Mucosa of stomach (tissue), 1 donor: ENCODE measurements around the gene PIGP.
"Not testable (repeated sequence)": the region's sequence is repeated elsewhere in the genome, so short reads cannot be mapped to it uniquely, and the experiment has no call there.

Experiments used
- H3K27me3 ChIP-seq: one replicate; pipeline ENCODE4 v1.7.0; 2013; ENCODE audit warnings: mild to moderate bottlenecking, low read length; ENCODE audit not compliant: control insufficient read depth, insufficient read depth
- H3K36me3 ChIP-seq: one replicate; pipeline ENCODE4 v1.7.0; 2013; ENCODE audit warnings: low read length; ENCODE audit not compliant: control insufficient read depth, insufficient read depth
- H3K4me1 ChIP-seq: one replicate; pipeline ENCODE4 v1.7.0; 2013; ENCODE audit warnings: mild to moderate bottlenecking, low read length; ENCODE audit not compliant: control insufficient read depth, insufficient read depth
- H3K4me3 ChIP-seq: one replicate; pipeline ENCODE4 v1.7.0; 2013; ENCODE audit warnings: low read length
- H3K9ac ChIP-seq: one replicate; pipeline ENCODE4 v1.7.0; 2013; ENCODE audit warnings: mild to moderate bottlenecking, low read length, moderate library complexity
- H3K9me3 ChIP-seq: one replicate; pipeline ENCODE4 v1.7.0; 2013; ENCODE audit warnings: mild to moderate bottlenecking, low read length, moderate library complexity; ENCODE audit not compliant: control insufficient read depth
- donor health status: Pancreatic carcinoma.

PIGP gene

GRCh38 chr21:37072988-37073416, at the start of gene PIGP, which contains the start of gene TTC3:
PIGP (minus strand) TSS chr21:37073071; CDS start chr21:37072515, 556 bp downstream.
TTC3 (plus strand) TSS chr21:37073254; CDS start chr21:37087258, 14,004 bp downstream.
- peaks cover 18% of the 10 kb centered on the region for H3K4me1 ChIP-seq
- no peaks in the 10 kb centered on the region for H3K36me3 ChIP-seq
- H3K9me3 ChIP-seq: no peaks in the 10 kb centered on the region
- no peaks in the 10 kb centered on the region for H3K27me3 ChIP-seq
- peak within 1 kb of the TSS; percentile 81 for H3K9ac ChIP-seq
- peak within 1 kb of the TSS; percentile 72 for H3K4me3 ChIP-seq

GRCh38 chr21:37119421-37120218, 46.7 kb upstream of the PIGP start:
- Histone ChIP-seq H3K36me3 (no peaks in the 10 kb centered on the region), H3K9me3 (no peaks in the 10 kb centered on the region), H3K4me1 (peaks cover 3% of the 10 kb centered on the region), H3K9ac (no peak overlapping the region), H3K27me3 (no peaks in the 10 kb centered on the region), H3K4me3 (no peak overlapping the region)

GRCh38 chr21:37118187-37118826, 45.4 kb upstream of the PIGP start:
- no peaks in the 10 kb centered on the region for H3K27me3 ChIP-seq
- H3K9ac ChIP-seq: no peak overlapping the region
- no peaks in the 10 kb centered on the region for H3K36me3 ChIP-seq
- no peak overlapping the region for H3K4me3 ChIP-seq
- no peaks in the 10 kb centered on the region for H3K9me3 ChIP-seq
- H3K4me1 ChIP-seq: peaks cover 3% of the 10 kb centered on the region

- Histone ChIP-seq H3K36me3 (no peaks in the 10 kb centered on the region), H3K4me1 (peaks cover 3% of the 10 kb centered on the region), H3K27me3 (no peaks in the 10 kb centered on the region), H3K9ac (no peak overlapping the region), H3K4me3 (no peak overlapping the region), H3K9me3 (no peaks in the 10 kb centered on the region)
Measured at GRCh38 chr21:37117204-37117603, 44.3 kb upstream of the PIGP start.

GRCh38 chr21:37116459-37116858, 43.6 kb upstream of the PIGP start:
- H3K36me3 ChIP-seq, H3K4me3 ChIP-seq, H3K4me1 ChIP-seq, H3K9me3 ChIP-seq, H3K27me3 ChIP-seq, H3K9ac ChIP-seq: not testable (repeated sequence)

GRCh38 chr21:37114301-37114700, 41.4 kb upstream of the PIGP start:
- H3K9ac ChIP-seq, H3K36me3 ChIP-seq, H3K27me3 ChIP-seq, H3K9me3 ChIP-seq, H3K4me1 ChIP-seq, H3K4me3 ChIP-seq: not testable (repeated sequence)

- not testable (repeated sequence) for H3K4me3 ChIP-seq, H3K27me3 ChIP-seq, H3K4me1 ChIP-seq, H3K9ac ChIP-seq, H3K9me3 ChIP-seq, H3K36me3 ChIP-seq
Measured at GRCh38 chr21:37111029-37111428, 38.2 kb upstream of the PIGP start.

- no peaks in the 10 kb centered on the region for H3K36me3 ChIP-seq
- H3K27me3 ChIP-seq: no peaks in the 10 kb centered on the region
- no peaks in the 10 kb centered on the region for H3K4me1 ChIP-seq
- no peak overlapping the region for H3K9ac ChIP-seq
- no peaks in the 10 kb centered on the region for H3K9me3 ChIP-seq
- no peak overlapping the region for H3K4me3 ChIP-seq
Measured at GRCh38 chr21:37106998-37107397, 34.1 kb upstream of the PIGP start.

- not testable (repeated sequence) for H3K27me3 ChIP-seq, H3K4me1 ChIP-seq, H3K9ac ChIP-seq, H3K4me3 ChIP-seq, H3K36me3 ChIP-seq, H3K9me3 ChIP-seq
Measured at GRCh38 chr21:37102746-37103145, 29.9 kb upstream of the PIGP start.

GRCh38 chr21:37101384-37101783, 28.5 kb upstream of the PIGP start:
- Histone ChIP-seq H3K4me1 (no peaks in the 10 kb centered on the region), H3K27me3 (no peaks in the 10 kb centered on the region), H3K4me3 (no peak overlapping the region), H3K36me3 (peaks cover 13% of the 10 kb centered on the region), H3K9me3 (no peaks in the 10 kb centered on the region), H3K9ac (no peak overlapping the region)

- H3K9ac ChIP-seq: no peak overlapping the region
- H3K9me3 ChIP-seq: no peaks in the 10 kb centered on the region
- H3K4me3 ChIP-seq: no peak overlapping the region
- H3K27me3 ChIP-seq: no peaks in the 10 kb centered on the region
- H3K4me1 ChIP-seq: no peaks in the 10 kb centered on the region
- H3K36me3 ChIP-seq: peaks cover 13% of the 10 kb centered on the region
Measured at GRCh38 chr21:37100316-37100715, 27.4 kb upstream of the PIGP start.

GRCh38 chr21:37098751-37099150, 25.9 kb upstream of the PIGP start:
- Histone ChIP-seq H3K27me3 (no peaks in the 10 kb centered on the region), H3K4me1 (no peaks in the 10 kb centered on the region), H3K4me3 (no peak overlapping the region), H3K9ac (no peak overlapping the region), H3K9me3 (no peaks in the 10 kb centered on the region), H3K36me3 (peaks cover 13% of the 10 kb centered on the region)
